Nucleus accumbens (tissue), 56 donors: ENCODE data around the gene NDUFV2.

ENCODE experiments used
- DNase-seq, 56 donors: peaks; one replicate each; lab custom pipeline; 2025; lab: John Stamatoyannopoulos, UW

Gene NDUFV2

GRCh38 chr18:9102508-9103375 lies at the start of gene NDUFV2:
NDUFV2 (plus strand) TSS chr18:9102699; CDS start chr18:9102744, 45 bp downstream.
- DNase-seq = peak; percentile 38 to 98 (median 93)

- DNase-seq = no peak
Measured at GRCh38 chr18:9053814-9054213, 48.7 kb upstream of the NDUFV2 start.

GRCh38 chr18:9055185-9055584 lies 47.3 kb upstream of the NDUFV2 start:
- no peak for DNase-seq

- no peak for DNase-seq
Measured at GRCh38 chr18:9055626-9056025, 46.9 kb upstream of the NDUFV2 start.

- no peak for DNase-seq
Measured at GRCh38 chr18:9057646-9058045, 44.9 kb upstream of the NDUFV2 start.

GRCh38 chr18:9058406-9058805 lies 44.1 kb upstream of the NDUFV2 start:
- no peak for DNase-seq

- DNase-seq = no peak
Measured at GRCh38 chr18:9062418-9062751, 40.1 kb upstream of the NDUFV2 start.

GRCh38 chr18:9065864-9066263 lies 36.6 kb upstream of the NDUFV2 start:
- no peak for DNase-seq

- DNase-seq = no peak
Measured at GRCh38 chr18:9066358-9066757, 36.1 kb upstream of the NDUFV2 start.

- DNase-seq = no peak
Measured at GRCh38 chr18:9066817-9067306, 35.6 kb upstream of the NDUFV2 start.

GRCh38 chr18:9067823-9068222 lies 34.7 kb upstream of the NDUFV2 start:
- no peak for DNase-seq

- DNase-seq = no peak
Measured at GRCh38 chr18:9068346-9068745, 34.2 kb upstream of the NDUFV2 start.

GRCh38 chr18:9069601-9070000 lies 32.9 kb upstream of the NDUFV2 start:
- no peak for DNase-seq

- DNase-seq = no peak
Measured at GRCh38 chr18:9070212-9070611, 32.3 kb upstream of the NDUFV2 start.

GRCh38 chr18:9079818-9080528 lies 22.5 kb upstream of the NDUFV2 start:
- DNase-seq = peak in 10 of 56 donors; percentile 4 to 45 (median 20)

- no peak for DNase-seq
Measured at GRCh38 chr18:9081940-9082339, 20.6 kb upstream of the NDUFV2 start.

GRCh38 chr18:9082711-9083510 lies 19.6 kb upstream of the NDUFV2 start:
- no peak for DNase-seq

- DNase-seq = no peak
Measured at GRCh38 chr18:9086015-9086414, 16.5 kb upstream of the NDUFV2 start.

GRCh38 chr18:9086624-9087023 lies 15.9 kb upstream of the NDUFV2 start:
- DNase-seq = no peak

GRCh38 chr18:9087144-9087543 lies 15.4 kb upstream of the NDUFV2 start:
- DNase-seq = no peak

GRCh38 chr18:9088252-9088651 lies 14.2 kb upstream of the NDUFV2 start:
- no peak for DNase-seq
